T-helper 2 cell treated with Interferon-gamma antibody and Interleukin-4, amounts not matched to agents 5 μg/mL and 100 μg/mL, for 36 hours (primary cell): ENCODE data around the gene SFI1.
"Not testable (repeated sequence)": the region's sequence is repeated elsewhere in the genome, so short reads cannot be mapped to it uniquely, and the experiment has no call there.

Experiments
- DNase-seq: peaks from one replicate; pipeline ENCODE4 v3.0.0; 2021; ENCODE audit warnings: low spot score
- H3K27ac Mint-ChIP-seq: one replicate; pipeline ENCODE4 v1.8.0; 2021; ENCODE audit warnings: mild to moderate bottlenecking, mixed read lengths
- H3K27me3 Mint-ChIP-seq: one replicate; pipeline ENCODE4 v1.8.0; 2021; ENCODE audit warnings: low read depth, mixed read lengths
- H3K36me3 Mint-ChIP-seq: one replicate; pipeline ENCODE4 v1.8.0; 2021; ENCODE audit warnings: low read depth, mixed read lengths
- H3K4me1 Mint-ChIP-seq: one replicate; pipeline ENCODE4 v1.8.0; 2021; ENCODE audit warnings: low read depth, mixed read lengths
- H3K4me3 Mint-ChIP-seq: one replicate; pipeline ENCODE4 v1.8.0; 2022; ENCODE audit warnings: mild to moderate bottlenecking, moderate library complexity, mixed read lengths
- H3K9me3 Mint-ChIP-seq: one replicate; pipeline ENCODE4 v1.8.0; 2021; ENCODE audit warnings: mixed read lengths

SFI1 gene

DNA sequence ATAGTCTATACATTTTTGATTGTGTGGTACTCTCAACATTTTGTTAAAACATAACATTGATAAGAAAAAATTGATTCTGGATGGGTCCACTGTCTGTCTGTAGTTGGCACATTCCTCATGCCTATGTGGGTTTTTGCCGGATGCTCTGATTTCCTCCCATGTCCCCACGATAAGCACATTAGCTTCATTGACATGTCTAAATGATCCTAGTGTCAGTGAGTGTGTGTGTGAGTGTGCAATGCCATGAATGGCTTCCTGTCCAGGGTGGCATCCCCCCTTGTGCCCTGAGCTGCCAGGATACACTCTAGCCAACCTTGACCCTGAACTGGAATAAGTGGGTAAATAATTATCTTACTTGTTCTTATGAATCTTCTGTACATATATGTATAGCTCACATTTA, 5.4 kb downstream of the SFI1 start:
- Mint-ChIP-seq H3K27me3 (no peaks in the 10 kb centered on the region), H3K27ac (no peak overlapping the region), H3K4me1 (peaks cover 34% of the 10 kb centered on the region), H3K36me3 (peaks cover 52% of the 10 kb centered on the region), H3K4me3 (peak overlapping the region; percentile 15), H3K9me3 (no peaks in the 10 kb centered on the region)
- DNase-seq, result no peak

DNA sequence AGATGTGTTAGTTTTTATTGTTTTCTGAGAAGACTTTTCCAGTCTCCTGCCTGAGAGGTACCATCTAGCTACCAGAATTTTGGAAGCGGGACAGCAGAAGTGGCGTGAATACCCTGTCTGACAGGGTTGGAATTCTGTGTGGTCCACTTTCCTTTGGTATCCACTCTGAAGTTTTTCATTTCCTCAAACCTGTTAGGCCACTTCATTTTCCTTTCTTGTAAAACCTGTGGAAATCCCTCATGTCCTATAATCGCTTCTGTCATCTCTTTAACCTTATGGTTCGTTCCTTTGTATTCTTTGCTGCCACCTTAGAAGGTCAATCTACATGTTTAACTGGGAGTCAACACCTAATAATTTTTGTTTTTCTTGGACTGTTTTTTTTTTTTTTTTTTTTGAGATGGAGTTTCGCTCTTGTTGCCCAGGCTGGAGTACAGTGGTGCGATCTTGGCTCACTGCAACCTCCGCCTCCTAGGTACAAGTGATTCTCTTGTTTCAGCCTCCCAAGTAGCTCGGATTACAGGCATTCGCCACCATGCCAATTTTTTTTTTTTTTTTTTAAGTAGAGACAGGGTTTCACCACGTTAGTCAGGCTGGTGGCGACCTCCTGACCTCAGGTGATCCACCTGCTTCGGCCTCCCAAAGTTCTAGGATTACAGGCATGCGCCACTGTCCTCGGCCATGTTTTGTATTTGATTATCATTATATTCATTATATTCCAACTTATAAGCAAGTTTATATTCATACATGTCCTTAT, 7.1 kb downstream of the SFI1 start:
- Mint-ChIP-seq H3K4me3 (no peak overlapping the region), H3K27ac (no peak overlapping the region), H3K36me3 (peaks cover 55% of the 10 kb centered on the region), H3K9me3 (peaks cover 7% of the 10 kb centered on the region), H3K4me1 (peaks cover 27% of the 10 kb centered on the region), H3K27me3 (no peaks in the 10 kb centered on the region)
- no peak for DNase-seq

DNA sequence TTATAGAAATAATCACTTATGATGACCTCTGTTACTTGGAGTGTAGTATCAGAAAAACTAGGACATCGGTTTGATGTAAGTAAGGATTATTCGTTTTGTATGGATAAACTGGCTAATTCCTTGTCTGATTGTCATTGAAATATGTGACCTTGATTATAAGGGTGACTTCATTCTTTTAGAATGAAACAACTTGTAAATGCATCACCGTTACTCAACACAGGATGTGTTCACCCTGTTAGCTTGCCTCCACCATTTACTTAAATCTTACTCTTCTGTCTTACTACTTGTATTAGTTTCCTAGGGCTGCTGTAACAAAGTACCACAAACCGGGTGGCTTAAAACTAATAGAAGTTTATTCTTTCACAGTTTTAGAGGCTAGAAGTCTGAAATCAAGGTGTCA, 7.9 kb downstream of the SFI1 start:
- H3K4me1 Mint-ChIP-seq, result peaks cover 26% of the 10 kb centered on the region
- no peak overlapping the region for H3K27ac Mint-ChIP-seq
- DNase-seq, result no peak

DNA sequence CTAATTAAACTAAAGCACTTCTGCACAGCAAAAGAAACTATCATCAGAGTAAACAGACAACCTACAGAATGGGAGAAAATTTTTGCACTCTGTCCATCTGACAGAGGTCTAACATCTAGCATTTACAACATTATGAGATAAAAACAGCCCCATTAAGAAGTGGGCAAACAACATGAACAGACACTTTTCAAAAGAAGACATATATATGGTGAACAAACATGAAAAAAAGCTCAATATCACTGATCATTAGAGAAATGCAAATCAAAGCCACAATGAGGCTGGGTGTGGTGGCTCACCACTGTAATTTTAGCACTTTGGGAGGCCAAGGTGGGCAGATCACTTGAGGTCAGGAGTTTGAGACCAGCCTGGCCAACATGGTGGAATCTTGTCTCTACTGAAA, 11.2 kb downstream of the SFI1 start:
- Mint-ChIP-seq H3K36me3 (peaks cover 69% of the 10 kb centered on the region), H3K4me1 (peaks cover 18% of the 10 kb centered on the region)
- not testable (repeated sequence) for H3K4me3 Mint-ChIP-seq, H3K27me3 Mint-ChIP-seq, H3K9me3 Mint-ChIP-seq, H3K27ac Mint-ChIP-seq, DNase-seq

More for the DNA sequence above, 7.9 kb downstream of the SFI1 start:
- H3K9me3 Mint-ChIP-seq, result peaks cover 7% of the 10 kb centered on the region
- no peaks in the 10 kb centered on the region for H3K27me3 Mint-ChIP-seq
- peaks cover 57% of the 10 kb centered on the region for H3K36me3 Mint-ChIP-seq
- no peak overlapping the region for H3K4me3 Mint-ChIP-seq

DNA sequence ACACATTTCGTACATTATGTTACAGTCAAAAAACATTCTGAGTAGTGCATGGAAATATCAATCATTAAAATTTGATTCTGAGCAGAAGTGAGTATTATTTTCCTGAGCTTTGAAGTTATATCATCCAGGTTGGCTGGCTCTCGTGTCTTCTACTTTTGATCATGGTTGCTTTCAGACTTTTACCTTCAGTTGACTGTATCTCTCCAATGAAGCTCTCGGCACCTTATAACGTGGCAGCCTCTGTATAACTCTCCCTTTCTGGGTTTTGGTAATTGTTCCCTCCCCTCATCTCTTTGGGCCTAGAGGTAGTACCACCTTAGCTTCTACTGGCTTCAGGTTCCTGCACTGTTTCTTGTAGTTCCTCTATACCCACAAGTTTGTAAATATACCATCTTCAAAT, 12.2 kb downstream of the SFI1 start:
- no peak for DNase-seq
- peaks cover 7% of the 10 kb centered on the region for H3K9me3 Mint-ChIP-seq
- no peak overlapping the region for H3K27ac Mint-ChIP-seq
- H3K36me3 Mint-ChIP-seq, result peaks cover 69% of the 10 kb centered on the region
- no peaks in the 10 kb centered on the region for H3K27me3 Mint-ChIP-seq
- H3K4me1 Mint-ChIP-seq, result peaks cover 13% of the 10 kb centered on the region
- no peak overlapping the region for H3K4me3 Mint-ChIP-seq

DNA sequence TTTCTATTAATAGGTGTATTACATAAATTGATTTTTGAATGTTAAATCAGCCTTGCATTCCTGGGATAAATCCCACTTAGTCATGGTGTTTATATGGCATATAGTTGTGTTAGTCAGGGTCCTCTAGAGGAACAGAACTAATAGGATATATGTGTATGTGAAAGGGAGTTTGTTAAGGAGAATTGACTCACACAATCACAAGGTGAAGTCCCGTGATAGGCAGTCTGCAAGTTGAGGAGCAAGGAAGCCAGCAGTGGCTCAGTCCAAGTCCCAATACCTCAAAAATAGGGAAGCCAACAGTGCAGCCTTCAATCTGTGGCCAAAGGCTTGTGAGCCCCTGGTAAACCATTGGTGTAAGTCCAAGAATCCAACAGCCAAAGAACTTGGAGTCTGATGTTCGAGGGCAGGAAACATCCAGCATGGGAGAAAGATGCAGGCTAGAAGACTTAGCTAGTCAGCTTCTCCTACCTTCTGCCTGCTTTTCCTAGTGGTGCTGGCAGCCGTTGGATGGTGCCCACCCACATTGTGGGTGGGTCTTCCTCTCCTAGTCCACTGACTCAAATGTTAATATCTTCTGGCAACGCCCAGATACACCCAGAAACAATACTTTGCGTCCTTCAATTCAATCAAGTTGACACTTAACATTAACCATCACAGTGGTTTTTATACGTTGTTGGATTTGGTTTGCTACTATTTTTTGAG, 12.9 kb downstream of the SFI1 start:
- Mint-ChIP-seq H3K4me1 (peaks cover 11% of the 10 kb centered on the region), H3K27ac (peak overlapping the region; percentile 15), H3K9me3 (peaks cover 7% of the 10 kb centered on the region), H3K4me3 (no peak overlapping the region), H3K27me3 (no peaks in the 10 kb centered on the region), H3K36me3 (peaks cover 67% of the 10 kb centered on the region)
- no peak for DNase-seq

DNA sequence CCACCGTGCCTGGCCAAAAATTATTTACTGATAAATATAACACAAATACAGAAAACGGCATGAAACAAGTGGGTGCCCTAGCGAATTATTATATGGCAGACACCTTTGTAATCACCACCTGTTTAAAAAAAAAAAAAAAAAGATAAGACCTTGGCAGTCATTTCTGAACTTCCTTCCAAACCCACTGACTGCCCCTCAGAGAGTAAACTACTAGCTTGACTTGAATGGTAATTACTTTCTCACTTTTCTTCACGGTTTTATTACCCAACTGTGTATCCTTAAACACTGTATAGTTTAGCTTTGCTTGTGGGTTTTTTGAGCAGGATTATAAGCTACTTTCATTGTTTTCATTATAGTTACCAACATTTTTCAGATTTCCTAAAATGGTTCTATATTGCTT, 23.7 kb downstream of the SFI1 start:
- DNase-seq, result no peak
- Mint-ChIP-seq H3K9me3 (no peaks in the 10 kb centered on the region), H3K27me3 (no peaks in the 10 kb centered on the region), H3K4me3 (no peak overlapping the region), H3K27ac (no peak overlapping the region), H3K4me1 (peaks cover 31% of the 10 kb centered on the region), H3K36me3 (peaks cover 41% of the 10 kb centered on the region)

DNA sequence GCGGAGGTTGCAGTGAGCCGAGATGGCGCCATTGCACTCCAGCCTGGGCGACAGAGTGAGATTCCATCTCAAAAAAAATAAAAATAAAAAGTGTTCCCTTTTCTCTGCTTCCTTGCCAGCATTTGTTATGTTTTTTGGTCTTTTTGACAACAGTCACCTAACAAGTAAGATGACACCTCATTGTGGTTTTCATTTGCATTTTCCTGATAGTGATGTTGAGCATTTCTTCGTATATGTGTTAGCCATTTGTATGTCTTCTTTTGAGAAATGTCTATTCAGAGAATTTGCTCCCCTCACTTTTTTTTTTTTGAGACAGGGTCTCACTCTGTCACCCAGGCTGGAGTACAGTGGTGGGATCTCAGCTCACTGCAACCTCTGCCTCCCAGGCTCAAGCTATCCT, 27.8 kb downstream of the SFI1 start:
- DNase-seq, H3K9me3 Mint-ChIP-seq, H3K27me3 Mint-ChIP-seq: not testable (repeated sequence)
- H3K27ac Mint-ChIP-seq, result peak overlapping the region; percentile 72
- peaks cover 55% of the 10 kb centered on the region for H3K36me3 Mint-ChIP-seq
- peak overlapping the region; percentile 11 for H3K4me3 Mint-ChIP-seq
- peaks cover 37% of the 10 kb centered on the region for H3K4me1 Mint-ChIP-seq

DNA sequence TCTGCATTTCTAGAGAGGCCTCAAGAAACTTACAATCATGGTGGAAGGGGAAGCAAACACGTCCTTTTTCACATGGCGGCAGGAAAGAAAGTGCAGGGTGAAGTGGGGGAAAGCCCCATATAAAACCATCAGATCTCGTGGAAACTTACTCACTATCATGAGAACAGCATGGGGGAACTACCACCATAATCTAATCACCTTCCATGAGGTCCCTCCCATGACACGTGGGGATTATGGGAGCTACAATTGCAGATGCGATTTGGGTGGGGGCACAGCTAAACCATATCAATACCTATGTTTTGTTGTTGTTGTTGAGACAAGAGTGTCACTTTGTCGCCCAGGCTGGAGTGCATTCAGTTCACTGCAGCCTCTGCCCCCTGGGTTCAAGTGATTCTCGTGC, 29.9 kb downstream of the SFI1 start:
- no peaks in the 10 kb centered on the region for H3K27me3 Mint-ChIP-seq
- no peak overlapping the region for H3K4me3 Mint-ChIP-seq
- peaks cover 39% of the 10 kb centered on the region for H3K4me1 Mint-ChIP-seq
- peak; percentile 64 for DNase-seq
- H3K9me3 Mint-ChIP-seq, result peaks cover 5% of the 10 kb centered on the region
- peak overlapping the region; percentile 67 for H3K27ac Mint-ChIP-seq
- peaks cover 59% of the 10 kb centered on the region for H3K36me3 Mint-ChIP-seq

DNA sequence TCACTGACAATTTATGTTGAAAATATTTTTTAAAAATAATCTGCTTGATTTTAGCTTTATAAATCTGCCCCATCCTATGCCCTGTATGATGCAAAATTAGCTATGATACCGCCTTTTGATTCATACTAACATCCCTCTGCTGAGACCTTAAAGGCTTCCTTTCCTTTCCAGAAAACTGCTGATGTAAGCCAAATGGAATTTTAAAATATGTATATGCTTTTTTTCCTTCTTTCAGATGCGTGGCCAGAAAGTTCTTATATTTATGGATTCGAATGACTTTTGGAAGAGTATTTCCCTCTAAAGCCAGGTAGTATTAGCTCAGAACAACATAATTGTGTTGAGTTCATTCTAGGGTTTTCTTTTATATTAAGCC, 34.5 kb downstream of the SFI1 start:
- Mint-ChIP-seq H3K27me3 (no peaks in the 10 kb centered on the region), H3K36me3 (peaks cover 48% of the 10 kb centered on the region), H3K4me1 (peaks cover 42% of the 10 kb centered on the region), H3K9me3 (peaks cover 3% of the 10 kb centered on the region), H3K4me3 (no peak overlapping the region), H3K27ac (peak overlapping the region; percentile 57)
- no peak for DNase-seq

DNA sequence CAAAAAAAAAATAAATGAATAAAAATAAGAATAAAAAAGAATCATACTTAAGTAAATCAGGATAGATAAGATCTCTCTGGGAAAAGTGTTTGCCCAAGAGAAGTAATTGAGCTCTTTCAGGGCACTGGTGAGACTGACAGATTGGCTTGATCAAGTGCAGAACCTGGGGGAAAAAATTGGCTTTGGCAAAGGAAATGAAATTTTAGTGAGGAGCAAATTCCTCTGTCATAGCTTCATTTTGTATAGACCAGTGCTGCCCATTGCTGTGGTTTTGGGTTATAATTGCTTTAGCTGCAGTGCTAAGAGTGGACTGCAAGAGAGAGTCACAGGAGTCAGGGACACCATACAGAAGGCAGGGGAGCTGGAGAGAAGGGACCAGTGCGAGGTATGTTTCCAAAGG, 35.7 kb downstream of the SFI1 start:
- H3K4me3 Mint-ChIP-seq, result no peak overlapping the region
- peaks cover 41% of the 10 kb centered on the region for H3K4me1 Mint-ChIP-seq
- DNase-seq, result no peak

DNA sequence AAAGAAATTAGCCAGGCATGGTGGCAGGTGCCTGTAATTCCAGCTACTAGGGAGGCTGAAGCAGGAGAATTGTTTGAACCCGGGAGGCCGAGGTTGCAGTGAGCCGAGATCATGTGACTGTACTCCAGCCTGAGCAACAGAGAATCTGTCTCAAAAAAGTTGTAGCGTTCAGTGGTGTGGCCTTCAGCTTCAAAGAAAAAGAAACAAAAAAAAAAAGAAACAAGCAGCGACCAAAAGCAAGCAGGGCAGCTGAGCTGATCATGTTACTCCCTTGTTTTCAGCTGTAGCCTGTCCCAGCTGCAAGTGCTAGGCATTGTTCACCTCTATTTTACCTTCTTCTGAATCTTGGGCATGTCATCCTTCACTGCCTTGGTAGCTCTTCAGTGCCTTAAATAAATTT, 37.0 kb downstream of the SFI1 start:
- no peak for DNase-seq
- H3K4me3 Mint-ChIP-seq, result no peak overlapping the region
- H3K4me1 Mint-ChIP-seq, result peaks cover 48% of the 10 kb centered on the region
- peak overlapping the region; percentile 21 for H3K27ac Mint-ChIP-seq
- no peaks in the 10 kb centered on the region for H3K9me3 Mint-ChIP-seq
- H3K36me3 Mint-ChIP-seq, result peaks cover 42% of the 10 kb centered on the region
- H3K27me3 Mint-ChIP-seq, result no peaks in the 10 kb centered on the region

More for the DNA sequence above, 35.7 kb downstream of the SFI1 start:
- Mint-ChIP-seq H3K9me3 (no peaks in the 10 kb centered on the region), H3K27me3 (no peaks in the 10 kb centered on the region), H3K36me3 (peaks cover 44% of the 10 kb centered on the region), H3K27ac (no peak overlapping the region)

DNA sequence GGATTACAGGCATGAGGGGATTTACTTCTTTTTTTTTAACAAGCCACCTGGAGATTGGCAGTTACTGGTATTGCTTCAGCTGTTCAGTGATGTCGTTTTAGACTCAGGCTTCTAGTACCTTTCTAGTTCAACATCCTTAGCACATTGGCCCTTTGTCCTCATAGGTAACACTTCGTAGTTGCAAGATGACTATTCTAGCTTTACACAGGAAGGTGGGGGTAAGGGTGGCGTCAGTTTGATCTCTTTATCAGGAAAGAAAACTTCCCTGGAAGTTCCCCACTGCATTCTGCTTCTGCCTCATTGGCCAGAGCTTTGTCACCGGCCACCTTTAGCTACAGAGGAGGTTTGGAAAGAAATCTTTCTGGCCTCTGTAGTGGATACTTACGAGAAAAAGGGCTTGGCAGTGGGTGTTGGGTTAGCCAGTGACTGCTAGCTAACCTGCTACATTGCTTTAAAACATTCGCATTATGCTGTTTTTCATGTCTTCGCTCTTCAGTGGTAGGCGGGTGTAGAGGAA, 40.7 kb downstream of the SFI1 start:
- Mint-ChIP-seq H3K9me3 (no peaks in the 10 kb centered on the region), H3K4me1 (peaks cover 45% of the 10 kb centered on the region), H3K27ac (peak overlapping the region; percentile 93), H3K4me3 (peak overlapping the region; percentile 72), H3K36me3 (peaks cover 36% of the 10 kb centered on the region), H3K27me3 (no peaks in the 10 kb centered on the region)
- DNase-seq, result peak; percentile 83

DNA sequence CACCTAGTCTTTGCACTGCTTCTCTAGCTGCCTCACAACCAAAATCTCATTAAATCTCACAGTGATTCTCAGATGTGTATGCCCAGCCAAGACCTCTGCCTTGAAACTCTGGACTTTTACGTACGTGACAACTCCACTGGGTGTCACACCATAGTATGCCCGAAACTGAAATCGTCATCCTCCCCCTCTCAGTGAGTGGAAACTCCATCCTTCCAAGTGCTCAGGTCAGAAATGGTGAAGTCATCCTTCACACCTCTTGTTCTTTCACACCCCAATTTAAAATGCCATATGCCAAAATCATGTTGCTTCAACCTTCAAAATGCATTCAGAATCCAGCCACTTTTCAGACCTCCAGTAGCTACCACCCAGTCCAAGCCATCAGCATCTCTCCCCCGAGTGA, 42.5 kb downstream of the SFI1 start:
- Mint-ChIP-seq H3K27ac (peak overlapping the region; percentile 75), H3K9me3 (no peaks in the 10 kb centered on the region), H3K4me1 (peaks cover 35% of the 10 kb centered on the region), H3K4me3 (peak overlapping the region; percentile 13), H3K36me3 (peaks cover 30% of the 10 kb centered on the region), H3K27me3 (no peaks in the 10 kb centered on the region)
- DNase-seq, result peak; percentile 74
